ENCODE measurements around the gene MARCHF6.

- TF ChIP-seq POLR2A (IDR thresholded peaks at IDR 0.05; ENCODE audit: low read depth, low read length) (no peak), POLR2AphosphoS5 (IDR thresholded peaks at IDR 0.05; ENCODE audit: low read depth, low read length) (no peak)
These were observed 46.0 kb upstream of the MARCHF6 start, which contains the start of gene CMBL for GRCh38 chr5:10307206-10308148.
